Osteoblast (primary cell): Measurements from ENCODE around the gene CEP170B. TPM values are rescaled to one million over a fixed set of nuclear protein-coding genes. Genes with fewer than 3 reads are reported as not detected.

Experiments used
- DNase-seq: peaks from one replicate; pipeline ENCODE4 v3.0.0; 2011; ENCODE audit warnings: low spot score, mixed read lengths; ENCODE audit not compliant: insufficient read length; ENCODE audit errors: missing footprints
- H2AFZ ChIP-seq: 2 replicates; pipeline ENCODE4 v1.6.0; 2011; ENCODE audit warnings: mild to moderate bottlenecking, low read length
- H3K27ac ChIP-seq: 2 replicates; pipeline ENCODE4 v1.5.1; 2011; ENCODE audit warnings: mild to moderate bottlenecking, low read depth, low read length, moderate library complexity
- H3K27me3 ChIP-seq: 2 replicates; pipeline ENCODE4 v1.6.0; 2012; ENCODE audit warnings: mild to moderate bottlenecking, control low read depth, inconsistent platforms, low read length, moderate library complexity; ENCODE audit not compliant: insufficient read depth
- H3K36me3 ChIP-seq: 2 replicates; pipeline ENCODE4 v1.5.1; 2011; ENCODE audit warnings: mild to moderate bottlenecking, low read length, control low read depth, moderate library complexity; ENCODE audit not compliant: insufficient read depth
- H3K4me1 ChIP-seq: 2 replicates; pipeline ENCODE4 v1.5.1; 2011; ENCODE audit warnings: mild to moderate bottlenecking, low read length, control low read depth, moderate library complexity; ENCODE audit not compliant: insufficient read depth
- H3K4me2 ChIP-seq: 2 replicates; pipeline ENCODE4 v1.6.0; 2011; ENCODE audit warnings: mild to moderate bottlenecking, low read length; ENCODE audit not compliant: insufficient read depth
- H3K4me3 ChIP-seq: fragments of 200-600 bp; sonication (generic); 3 replicates; pipeline ENCODE4 v1.5.1; 2012; ENCODE audit warnings: mild to moderate bottlenecking, low read length, inconsistent platforms; ENCODE audit not compliant: insufficient read depth
- H3K79me2 ChIP-seq: 2 replicates; pipeline ENCODE4 v1.6.0; 2012; ENCODE audit warnings: mild to moderate bottlenecking, low read length, control low read depth, inconsistent platforms; ENCODE audit not compliant: insufficient read depth
- H3K9me3 ChIP-seq: 2 replicates; pipeline ENCODE4 v1.5.1; 2011; ENCODE audit warnings: low read depth, low read length, control low read depth
- H4K20me1 ChIP-seq: 2 replicates; pipeline ENCODE4 v1.6.0; 2012; ENCODE audit warnings: mild to moderate bottlenecking, low read length, control low read depth; ENCODE audit not compliant: insufficient read depth
- CTCF ChIP-seq: IDR thresholded peaks from 2 replicates; pipeline ENCODE4 v1.5.1; 2011; ENCODE audit warnings: mild to moderate bottlenecking, low read depth, low read length, moderate library complexity; ENCODE audit errors: extremely low read depth
- total RNA-seq: library from RNA; depleted of rRNA; stranded (reverse); fragments of >200 nt; gene quantifications from 2 replicates; pipeline ENCODE4 v1.2.3, GENCODE V29; 2012

Gene CEP170B
- total RNA-seq, 1 donor, result 21.0 TPM

DNA sequence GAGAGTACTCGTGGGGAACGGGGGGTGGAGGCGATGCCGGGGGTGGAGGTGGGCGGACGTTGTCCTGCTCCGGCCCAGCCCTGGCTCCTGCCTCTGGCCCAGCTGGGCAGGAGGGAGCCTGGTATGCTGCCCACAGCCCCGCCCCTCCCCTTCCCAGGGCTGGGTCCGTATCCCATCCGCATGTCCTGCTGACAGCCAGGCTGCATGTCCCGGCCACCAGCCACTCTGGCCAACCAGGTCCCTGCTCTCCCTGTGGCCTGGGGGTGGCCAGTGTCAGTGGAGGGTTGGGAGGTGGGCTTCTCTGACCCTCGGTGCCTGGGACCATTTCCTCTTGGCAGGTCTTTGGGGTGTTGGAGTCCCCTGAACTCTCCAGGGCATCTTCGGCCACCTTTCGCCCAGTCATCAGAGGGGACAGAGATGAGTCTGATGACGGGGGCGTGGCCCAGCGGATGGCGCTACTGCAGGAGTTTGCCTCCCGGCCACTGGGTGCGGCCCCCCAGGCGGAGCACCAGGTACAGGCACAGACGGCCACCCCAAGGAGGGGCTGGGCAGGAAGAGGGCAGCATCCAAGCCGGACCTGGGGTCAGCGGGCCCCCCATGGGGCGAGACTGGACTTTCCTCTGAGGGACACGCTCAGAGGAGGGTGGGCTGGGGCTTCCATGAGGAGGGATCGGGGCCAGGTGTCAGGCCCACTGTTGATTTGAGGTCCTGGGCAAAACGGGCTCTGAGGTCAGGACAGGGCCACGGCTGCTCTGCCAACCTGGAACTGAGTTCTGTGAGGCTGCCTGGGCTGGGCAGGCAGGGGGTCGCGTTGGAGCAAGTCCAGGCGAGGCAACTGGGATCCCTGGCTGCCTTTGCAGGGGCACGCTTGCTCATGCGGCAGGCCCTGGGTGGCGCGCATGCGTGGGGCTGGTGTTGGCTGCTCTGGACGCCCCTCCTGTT lies 20.2 kb downstream of the CEP170B start:
- DNase-seq, result peak; percentile 89
- Histone ChIP-seq H4K20me1 (peaks cover 3% of the 10 kb centered on the region), H2AFZ (no peak overlapping the region), H3K79me2 (no peaks in the 10 kb centered on the region), H3K4me2 (no peak overlapping the region), H3K27me3 (no peaks in the 10 kb centered on the region), H3K36me3 (peaks cover 11% of the 10 kb centered on the region), H3K9me3 (no peaks in the 10 kb centered on the region), H3K27ac (no peak overlapping the region), H3K4me3 (no peak overlapping the region), H3K4me1 (no peaks in the 10 kb centered on the region)
- TF ChIP-seq CTCF, result no peak

GRCh38 chr14:104885973-104886689 lies 21.1 kb downstream of the CEP170B start:
- Histone ChIP-seq H4K20me1 (peaks cover 3% of the 10 kb centered on the region), H3K9me3 (no peaks in the 10 kb centered on the region), H2AFZ (no peak overlapping the region), H3K79me2 (no peaks in the 10 kb centered on the region), H3K36me3 (peaks cover 11% of the 10 kb centered on the region), H3K27ac (no peak overlapping the region), H3K4me2 (no peak overlapping the region), H3K4me3 (no peak overlapping the region), H3K27me3 (no peaks in the 10 kb centered on the region), H3K4me1 (no peaks in the 10 kb centered on the region)
- DNase-seq, result peak; percentile 91
- no peak for TF ChIP-seq CTCF

DNA sequence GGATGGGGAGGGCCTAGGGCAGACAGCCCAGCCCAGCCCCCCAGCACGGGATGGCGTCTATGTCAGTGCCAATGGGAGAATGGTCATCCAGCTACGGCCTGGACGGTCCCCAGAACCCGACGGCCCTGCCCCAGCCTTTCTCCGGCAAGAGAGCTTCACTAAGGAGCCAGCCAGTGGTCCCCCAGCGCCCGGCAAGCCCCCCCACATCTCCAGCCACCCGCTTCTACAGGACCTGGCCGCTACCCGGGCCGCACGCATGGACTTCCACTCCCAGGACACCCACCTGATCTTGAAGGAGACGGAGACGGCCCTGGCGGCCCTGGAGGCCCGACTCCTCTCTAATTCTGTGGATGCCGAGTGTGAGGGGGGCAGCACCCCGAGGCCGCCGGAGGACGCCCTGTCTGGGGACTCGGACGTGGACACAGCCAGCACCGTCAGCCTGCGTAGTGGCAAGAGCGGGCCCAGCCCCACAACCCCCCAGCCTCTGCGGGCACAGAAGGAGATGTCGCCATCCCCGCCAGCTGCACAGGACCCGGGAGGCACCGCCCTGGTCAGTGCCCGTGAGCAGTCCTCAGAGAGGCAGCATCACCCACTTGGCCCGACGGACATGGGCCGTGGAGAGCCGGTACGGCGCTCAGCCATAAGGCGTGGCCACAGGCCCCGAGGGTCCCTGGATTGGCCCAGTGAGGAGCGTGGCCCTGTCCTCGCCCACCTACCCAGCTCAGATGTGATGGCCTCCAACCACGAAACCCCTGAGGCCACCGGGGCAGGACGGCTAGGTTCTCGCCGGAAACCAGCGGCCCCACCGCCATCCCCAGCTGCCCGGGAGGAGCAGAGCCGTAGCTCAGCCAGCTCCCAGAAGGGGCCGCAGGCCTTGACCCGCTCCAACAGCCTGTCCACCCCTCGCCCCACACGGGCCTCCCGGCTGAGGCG lies 21.9 kb downstream of the CEP170B start:
- H3K36me3 ChIP-seq, result peaks cover 11% of the 10 kb centered on the region
- H3K27me3 ChIP-seq, result no peaks in the 10 kb centered on the region
- no peak overlapping the region for H3K4me3 ChIP-seq
- no peak overlapping the region for H3K4me2 ChIP-seq
- no peaks in the 10 kb centered on the region for H3K9me3 ChIP-seq
- no peaks in the 10 kb centered on the region for H3K79me2 ChIP-seq
- no peak overlapping the region for H2AFZ ChIP-seq
- peak; percentile 86 for DNase-seq
- H3K27ac ChIP-seq, result no peak overlapping the region
- H3K4me1 ChIP-seq, result no peaks in the 10 kb centered on the region
- peaks cover 3% of the 10 kb centered on the region for H4K20me1 ChIP-seq
- no peak for TF ChIP-seq CTCF
